Suprapubic skin (tissue), 4 donors: ENCODE results near the gene KLF7.

Experiments used
- EP300 ChIP-seq: sonication (generic); formaldehyde crosslinking; IDR thresholded peaks from one replicate; pipeline ENCODE4 v1.6.1; 2017; ENCODE audit warnings: antibody characterized with exemption
- POLR2A ChIP-seq, 2 donors: fragments of 450-650 bp; IDR thresholded peaks; one replicate each; pipeline ENCODE4 v1.6.1; 2017; ENCODE audit warnings: antibody characterized with exemption in 2 of 2, mild to moderate bottlenecking in 2 of 2, moderate library complexity in 2 of 2
- POLR2AphosphoS5 ChIP-seq, 3 donors: sonication (generic); formaldehyde crosslinking; IDR thresholded peaks; one replicate each; pipeline ENCODE4 v1.6.1; 2017; ENCODE audit warnings: antibody characterized with exemption in 3 of 3
- TF ChIP-seq, protein P1 (sequence below), 2 donors: fragments of 200-600 bp in 1 of 2; fragments of 450-650 bp in 1 of 2; sonication (generic) in 1 of 2; IDR thresholded peaks; one replicate each; pipeline ENCODE4 v1.5.1; 2016 to 2019; ENCODE audit warnings: antibody characterized with exemption in 2 of 2, mild to moderate bottlenecking in 1 of 2, moderate library complexity in 1 of 2

DNA sequence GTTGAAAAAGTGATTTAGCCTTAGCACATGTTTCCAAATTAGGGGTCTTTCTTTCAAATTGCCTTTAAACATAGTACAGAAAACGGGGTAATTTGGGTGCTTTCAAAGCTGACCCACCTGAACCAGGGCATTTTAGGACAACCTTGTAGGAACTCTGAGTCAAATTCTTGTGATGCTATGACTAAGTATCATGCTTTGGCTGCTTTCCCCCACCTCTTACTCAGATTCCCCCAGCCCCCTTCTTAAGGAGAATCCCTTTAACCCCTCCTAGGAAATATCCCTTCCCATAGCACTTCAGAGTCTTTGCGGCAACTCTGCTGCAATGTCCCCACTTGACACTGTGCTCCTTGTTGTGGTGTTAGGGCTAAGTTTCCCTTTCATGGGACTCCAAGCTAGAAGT, 18.6 kb upstream of the KLF7 start:
- no peak for TF ChIP-seq POLR2AphosphoS5 (IDR thresholded peaks at IDR 0.05)
- TF ChIP-seq, protein P1, sequence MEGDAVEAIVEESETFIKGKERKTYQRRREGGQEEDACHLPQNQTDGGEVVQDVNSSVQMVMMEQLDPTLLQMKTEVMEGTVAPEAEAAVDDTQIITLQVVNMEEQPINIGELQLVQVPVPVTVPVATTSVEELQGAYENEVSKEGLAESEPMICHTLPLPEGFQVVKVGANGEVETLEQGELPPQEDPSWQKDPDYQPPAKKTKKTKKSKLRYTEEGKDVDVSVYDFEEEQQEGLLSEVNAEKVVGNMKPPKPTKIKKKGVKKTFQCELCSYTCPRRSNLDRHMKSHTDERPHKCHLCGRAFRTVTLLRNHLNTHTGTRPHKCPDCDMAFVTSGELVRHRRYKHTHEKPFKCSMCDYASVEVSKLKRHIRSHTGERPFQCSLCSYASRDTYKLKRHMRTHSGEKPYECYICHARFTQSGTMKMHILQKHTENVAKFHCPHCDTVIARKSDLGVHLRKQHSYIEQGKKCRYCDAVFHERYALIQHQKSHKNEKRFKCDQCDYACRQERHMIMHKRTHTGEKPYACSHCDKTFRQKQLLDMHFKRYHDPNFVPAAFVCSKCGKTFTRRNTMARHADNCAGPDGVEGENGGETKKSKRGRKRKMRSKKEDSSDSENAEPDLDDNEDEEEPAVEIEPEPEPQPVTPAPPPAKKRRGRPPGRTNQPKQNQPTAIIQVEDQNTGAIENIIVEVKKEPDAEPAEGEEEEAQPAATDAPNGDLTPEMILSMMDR (IDR thresholded peaks at IDR 0.05), result no peak
- no peak for TF ChIP-seq POLR2A (IDR thresholded peaks at IDR 0.05)
- TF ChIP-seq EP300, result no peak
